ENCODE measurements around the gene SASH1. TPM values are rescaled to one million over a fixed set of nuclear protein-coding genes. Genes with fewer than 3 reads are reported as not detected.

Gene SASH1
- total RNA-seq, 1 experiment from 2014 or later: 6.6 TPM

DNA sequence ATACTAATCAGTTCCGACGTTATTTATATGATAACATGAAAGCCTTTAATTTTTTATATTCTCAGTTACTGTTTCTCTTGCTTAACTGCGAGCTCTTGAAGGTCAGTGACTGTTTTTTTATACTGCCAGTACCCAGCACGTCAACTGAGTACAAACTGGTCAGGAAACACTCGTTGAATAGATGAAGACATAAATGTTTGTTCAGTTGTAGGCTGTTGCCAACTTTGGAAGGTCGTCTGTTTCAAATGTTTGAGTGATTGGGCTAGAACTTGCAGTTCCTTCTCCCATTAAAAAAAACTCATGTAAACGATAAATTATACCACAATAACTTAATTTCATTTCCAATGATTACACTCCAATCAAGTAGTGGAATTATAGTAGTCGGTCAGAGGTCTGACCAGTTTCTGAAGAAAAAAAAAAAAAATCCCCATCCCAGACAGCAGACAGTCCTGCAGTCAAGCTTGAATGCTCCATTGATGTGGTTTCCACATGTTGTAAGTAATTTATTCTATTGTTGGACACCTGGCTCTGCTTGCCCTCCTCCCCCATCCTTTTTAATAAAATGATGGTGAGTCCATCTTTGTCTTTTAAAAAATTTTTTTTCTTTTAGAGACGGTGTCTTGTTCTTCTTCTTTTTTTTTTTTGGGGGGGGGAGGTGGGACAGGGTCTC, 81.1 kb downstream of the SASH1 start:
- Histone ChIP-seq H3K9me3 (ENCODE audit: control insufficient read depth, insufficient read depth, low read depth, low read length) (no peaks in the 10 kb centered on the region), H3K27ac (ENCODE audit: low read length) (no peak overlapping the region), H3K36me3 (ENCODE audit: control insufficient read depth, insufficient read depth, low read length) (no peaks in the 10 kb centered on the region), H3K4me3 (ENCODE audit: low read depth in 2 of 2, low read length in 2 of 2) (no peak overlapping the region), H3K27me3 (ENCODE audit: control insufficient read depth, insufficient read depth, low read length) (no peaks in the 10 kb centered on the region), H3K4me1 (ENCODE audit: control insufficient read depth, insufficient read depth, low read length) (no peaks in the 10 kb centered on the region)
- TF ChIP-seq SIN3A (IDR thresholded peaks at IDR 0.05; ENCODE audit: borderline replicate concordance, insufficient read depth, low read depth, low read length) (no peak), POLR2AphosphoS5 (IDR thresholded peaks at IDR 0.05; ENCODE audit: low read depth, low read length) (no peak), TCF7L2 (IDR thresholded peaks at IDR 0.05; ENCODE audit: low read depth, low read length) (no peak)
- TF ChIP-seq, protein P1, sequence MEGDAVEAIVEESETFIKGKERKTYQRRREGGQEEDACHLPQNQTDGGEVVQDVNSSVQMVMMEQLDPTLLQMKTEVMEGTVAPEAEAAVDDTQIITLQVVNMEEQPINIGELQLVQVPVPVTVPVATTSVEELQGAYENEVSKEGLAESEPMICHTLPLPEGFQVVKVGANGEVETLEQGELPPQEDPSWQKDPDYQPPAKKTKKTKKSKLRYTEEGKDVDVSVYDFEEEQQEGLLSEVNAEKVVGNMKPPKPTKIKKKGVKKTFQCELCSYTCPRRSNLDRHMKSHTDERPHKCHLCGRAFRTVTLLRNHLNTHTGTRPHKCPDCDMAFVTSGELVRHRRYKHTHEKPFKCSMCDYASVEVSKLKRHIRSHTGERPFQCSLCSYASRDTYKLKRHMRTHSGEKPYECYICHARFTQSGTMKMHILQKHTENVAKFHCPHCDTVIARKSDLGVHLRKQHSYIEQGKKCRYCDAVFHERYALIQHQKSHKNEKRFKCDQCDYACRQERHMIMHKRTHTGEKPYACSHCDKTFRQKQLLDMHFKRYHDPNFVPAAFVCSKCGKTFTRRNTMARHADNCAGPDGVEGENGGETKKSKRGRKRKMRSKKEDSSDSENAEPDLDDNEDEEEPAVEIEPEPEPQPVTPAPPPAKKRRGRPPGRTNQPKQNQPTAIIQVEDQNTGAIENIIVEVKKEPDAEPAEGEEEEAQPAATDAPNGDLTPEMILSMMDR (IDR thresholded peaks at IDR 0.05): no peak
- TF ChIP-seq, protein P2, sequence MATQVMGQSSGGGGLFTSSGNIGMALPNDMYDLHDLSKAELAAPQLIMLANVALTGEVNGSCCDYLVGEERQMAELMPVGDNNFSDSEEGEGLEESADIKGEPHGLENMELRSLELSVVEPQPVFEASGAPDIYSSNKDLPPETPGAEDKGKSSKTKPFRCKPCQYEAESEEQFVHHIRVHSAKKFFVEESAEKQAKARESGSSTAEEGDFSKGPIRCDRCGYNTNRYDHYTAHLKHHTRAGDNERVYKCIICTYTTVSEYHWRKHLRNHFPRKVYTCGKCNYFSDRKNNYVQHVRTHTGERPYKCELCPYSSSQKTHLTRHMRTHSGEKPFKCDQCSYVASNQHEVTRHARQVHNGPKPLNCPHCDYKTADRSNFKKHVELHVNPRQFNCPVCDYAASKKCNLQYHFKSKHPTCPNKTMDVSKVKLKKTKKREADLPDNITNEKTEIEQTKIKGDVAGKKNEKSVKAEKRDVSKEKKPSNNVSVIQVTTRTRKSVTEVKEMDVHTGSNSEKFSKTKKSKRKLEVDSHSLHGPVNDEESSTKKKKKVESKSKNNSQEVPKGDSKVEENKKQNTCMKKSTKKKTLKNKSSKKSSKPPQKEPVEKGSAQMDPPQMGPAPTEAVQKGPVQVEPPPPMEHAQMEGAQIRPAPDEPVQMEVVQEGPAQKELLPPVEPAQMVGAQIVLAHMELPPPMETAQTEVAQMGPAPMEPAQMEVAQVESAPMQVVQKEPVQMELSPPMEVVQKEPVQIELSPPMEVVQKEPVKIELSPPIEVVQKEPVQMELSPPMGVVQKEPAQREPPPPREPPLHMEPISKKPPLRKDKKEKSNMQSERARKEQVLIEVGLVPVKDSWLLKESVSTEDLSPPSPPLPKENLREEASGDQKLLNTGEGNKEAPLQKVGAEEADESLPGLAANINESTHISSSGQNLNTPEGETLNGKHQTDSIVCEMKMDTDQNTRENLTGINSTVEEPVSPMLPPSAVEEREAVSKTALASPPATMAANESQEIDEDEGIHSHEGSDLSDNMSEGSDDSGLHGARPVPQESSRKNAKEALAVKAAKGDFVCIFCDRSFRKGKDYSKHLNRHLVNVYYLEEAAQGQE (IDR thresholded peaks at IDR 0.05; ENCODE audit: insufficient read depth in 1 of 2, low read depth in 2 of 2, low read length in 1 of 2): no peak
- BruUV-seq (replicated peaks): no TSS peak
- DNase-seq (ENCODE audit: low read depth, low spot score) (no peak), ATAC-seq (no peak)
- ChIA-PET POLR2A (no interaction called here), CTCF (no interaction called here)
- intact Hi-C loops (cut with micrococcal nuclease; ENCODE audit: unreplicated experiment) (no loop called here), in situ Hi-C loops (cut with HindIII; ENCODE audit: low pct_unique_long_range_greater_than_20kb, low sequenced_read_pairs) (no loop called here)

DNA sequence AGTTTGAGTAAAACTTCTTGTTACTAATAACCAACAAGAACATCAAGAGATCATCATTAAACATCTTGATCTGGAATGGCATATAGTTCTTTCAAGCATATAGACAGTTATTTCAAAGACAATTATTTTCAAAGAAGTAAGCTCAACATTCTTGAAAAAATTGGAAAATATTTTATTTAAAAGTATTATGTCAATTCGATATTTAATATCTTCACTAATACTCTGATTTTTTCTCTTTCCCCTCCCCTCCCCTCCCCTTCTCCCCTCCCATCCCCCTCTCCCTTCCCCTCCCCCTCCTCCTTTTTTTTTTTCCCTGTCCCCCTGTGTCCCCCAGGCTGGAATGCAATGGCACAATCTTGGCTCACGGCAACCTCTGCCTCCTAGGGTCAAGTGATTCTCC, 82.8 kb downstream of the SASH1 start:
- no peak for TF ChIP-seq SIN3A (IDR thresholded peaks at IDR 0.05; ENCODE audit: borderline replicate concordance, insufficient read depth, low read depth, low read length)
- TF ChIP-seq TCF7L2 (IDR thresholded peaks at IDR 0.05; ENCODE audit: low read depth, low read length): no peak
- no peak for TF ChIP-seq POLR2AphosphoS5 (IDR thresholded peaks at IDR 0.05; ENCODE audit: low read depth, low read length)
- TF ChIP-seq, protein P2 (IDR thresholded peaks at IDR 0.05; ENCODE audit: insufficient read depth in 1 of 2, low read depth in 2 of 2, low read length in 1 of 2): no peak
- TF ChIP-seq, protein P1 (IDR thresholded peaks at IDR 0.05): no peak
- Histone ChIP-seq H3K36me3 (ENCODE audit: control insufficient read depth, insufficient read depth, low read length) (no peaks in the 10 kb centered on the region), H3K27ac (ENCODE audit: low read length) (no peak overlapping the region), H3K4me1 (ENCODE audit: control insufficient read depth, insufficient read depth, low read length) (no peaks in the 10 kb centered on the region), H3K9me3 (ENCODE audit: control insufficient read depth, insufficient read depth, low read depth, low read length) (no peaks in the 10 kb centered on the region), H3K27me3 (ENCODE audit: control insufficient read depth, insufficient read depth, low read length) (no peaks in the 10 kb centered on the region), H3K4me3 (ENCODE audit: low read depth in 2 of 2, low read length in 2 of 2) (no peak overlapping the region)
- DNase-seq (ENCODE audit: low read depth, low spot score) (no peak), ATAC-seq (no peak)
- intact Hi-C loops (cut with micrococcal nuclease; ENCODE audit: unreplicated experiment) (no loop called here), in situ Hi-C loops (cut with HindIII; ENCODE audit: low pct_unique_long_range_greater_than_20kb, low sequenced_read_pairs) (no loop called here)
- POLR2A ChIA-PET: no interaction called here
- no TSS peak for BruUV-seq (replicated peaks)
- CTCF ChIA-PET: interaction anchor here (0.9 kb wide), 1 partner anchor 690 kb away, joined by 3 read pairs; no protein-coding TSS in a partner anchor
